Colonic mucosa (tissue), 4 donors: Measurements from ENCODE around the gene POLR2B. TPM values are rescaled to one million over a fixed set of nuclear protein-coding genes. Genes with fewer than 3 reads are reported as not detected.

Experiments used
- DNase-seq: peaks from one replicate; pipeline ENCODE4 v3.0.0-alpha.2; 2020
- H3K27ac ChIP-seq: fragments of 200-600 bp; one replicate; pipeline ENCODE4 v1.8.0; 2021
- H3K27me3 ChIP-seq: fragments of 200-600 bp; one replicate; pipeline ENCODE4 v1.8.0; 2021
- H3K36me3 ChIP-seq: fragments of 200-600 bp; one replicate; pipeline ENCODE4 v1.8.0; 2021
- H3K4me1 ChIP-seq: fragments of 200-600 bp; one replicate; pipeline ENCODE4 v1.8.0; 2021; ENCODE audit warnings: mild to moderate bottlenecking
- H3K4me3 ChIP-seq: fragments of 200-600 bp; one replicate; pipeline ENCODE4 v1.8.0; 2021
- H3K9ac ChIP-seq, 2 donors: one replicate each; pipeline ENCODE4 v1.7.0; 2013; ENCODE audit warnings: control low read depth in 2 of 2, low read depth in 2 of 2, low read length in 2 of 2
- H3K9me3 ChIP-seq: fragments of 200-600 bp; one replicate; pipeline ENCODE4 v1.8.0; 2021
- intact Hi-C: fragments of 100-400 bp; cut with DNase I; formaldehyde crosslinking; loops from one replicate; pipeline ENCODE4 v1.14.1; 2022
- total RNA-seq, 2 donors: library from RNA; stranded (reverse); fragmentation: NEBNext Ultra II Directional in 1 of 2; extraction: Animal tissue kit (Norgen Biotek cat#: 25700) in 1 of 2; gene quantifications; one replicate each; pipeline ENCODE4 v1.2.1, GENCODE V29; 2021
- TF ChIP-seq, protein P1 (sequence below): fragments of 200-600 bp; IDR thresholded peaks from one replicate; pipeline ENCODE4 v1.8.0; 2022; ENCODE audit warnings: antibody characterized with exemption, mild to moderate bottlenecking
- donor health status: healthy.
- donor health status: DM: no; HTN: no; CAD: no.
- donor health status: DM: no; HTN: no; CAD: no.

Gene POLR2B
- total RNA-seq, 2 donors from 2014 or later = 70.2 to 79.3 TPM

- intact Hi-C loops = no loop called here
- TF ChIP-seq, protein P1, sequence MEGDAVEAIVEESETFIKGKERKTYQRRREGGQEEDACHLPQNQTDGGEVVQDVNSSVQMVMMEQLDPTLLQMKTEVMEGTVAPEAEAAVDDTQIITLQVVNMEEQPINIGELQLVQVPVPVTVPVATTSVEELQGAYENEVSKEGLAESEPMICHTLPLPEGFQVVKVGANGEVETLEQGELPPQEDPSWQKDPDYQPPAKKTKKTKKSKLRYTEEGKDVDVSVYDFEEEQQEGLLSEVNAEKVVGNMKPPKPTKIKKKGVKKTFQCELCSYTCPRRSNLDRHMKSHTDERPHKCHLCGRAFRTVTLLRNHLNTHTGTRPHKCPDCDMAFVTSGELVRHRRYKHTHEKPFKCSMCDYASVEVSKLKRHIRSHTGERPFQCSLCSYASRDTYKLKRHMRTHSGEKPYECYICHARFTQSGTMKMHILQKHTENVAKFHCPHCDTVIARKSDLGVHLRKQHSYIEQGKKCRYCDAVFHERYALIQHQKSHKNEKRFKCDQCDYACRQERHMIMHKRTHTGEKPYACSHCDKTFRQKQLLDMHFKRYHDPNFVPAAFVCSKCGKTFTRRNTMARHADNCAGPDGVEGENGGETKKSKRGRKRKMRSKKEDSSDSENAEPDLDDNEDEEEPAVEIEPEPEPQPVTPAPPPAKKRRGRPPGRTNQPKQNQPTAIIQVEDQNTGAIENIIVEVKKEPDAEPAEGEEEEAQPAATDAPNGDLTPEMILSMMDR = no peak
- Histone ChIP-seq H3K27ac (no peak overlapping the region), H3K4me3 (no peak overlapping the region), H3K9me3 (no peaks in the 10 kb centered on the region), H3K9ac (no peak overlapping the region), H3K4me1 (no peaks in the 10 kb centered on the region), H3K36me3 (peaks cover 17% of the 10 kb centered on the region), H3K27me3 (no peaks in the 10 kb centered on the region)
- no peak for DNase-seq
Measured at GRCh38 chr4:57013543-57014120, 34.9 kb downstream of the POLR2B start.

DNA sequence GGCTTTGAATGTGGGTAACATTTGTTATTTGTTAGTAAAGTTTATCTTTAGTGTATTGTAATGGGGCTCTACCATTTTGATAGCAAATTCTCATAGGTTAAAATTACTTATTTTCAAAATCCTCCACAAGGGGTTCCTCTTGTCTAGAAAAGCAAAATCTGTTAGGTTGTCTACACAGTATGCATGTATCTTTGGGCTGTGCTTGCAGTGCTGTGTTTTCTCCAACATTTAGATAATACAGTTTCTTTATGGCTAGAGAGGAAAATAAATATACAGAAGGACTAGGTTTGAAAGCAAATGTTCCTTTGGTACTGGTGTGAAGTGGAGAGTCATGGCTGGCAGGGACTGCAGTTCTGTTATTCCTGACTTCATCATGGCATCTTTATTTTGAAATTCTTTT lies 40.3 kb downstream of the POLR2B start:
- H3K9ac ChIP-seq = no peak overlapping the region
- TF ChIP-seq, protein P1 = no peak

DNA sequence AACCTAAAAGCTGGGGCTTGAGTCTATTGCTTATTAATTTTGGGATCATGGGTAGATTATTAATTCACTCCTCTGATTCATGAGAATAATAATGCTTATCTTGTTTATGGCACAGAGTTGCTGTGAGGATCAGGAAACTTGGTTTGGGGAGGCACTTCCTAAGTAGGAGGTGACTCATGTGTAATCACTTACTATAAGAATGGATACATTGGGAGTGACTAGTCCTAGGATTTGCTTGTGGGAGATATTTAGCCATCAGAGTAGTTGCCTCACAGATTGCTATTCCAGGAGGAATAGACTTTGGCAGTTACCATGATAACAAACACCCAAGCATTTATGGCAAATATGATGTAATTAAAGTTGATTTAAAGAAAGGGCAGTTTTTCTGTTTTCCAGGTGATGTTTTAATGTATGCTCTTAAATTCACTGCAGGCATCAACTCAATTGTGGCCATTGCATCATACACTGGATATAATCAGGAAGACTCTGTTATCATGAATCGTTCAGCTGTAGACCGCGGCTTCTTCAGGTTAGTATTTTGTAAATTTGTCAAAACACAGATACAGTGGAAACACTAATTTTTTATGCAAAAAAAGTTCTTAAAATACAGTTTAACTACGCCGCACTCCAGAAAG lies 41.9 kb downstream of the POLR2B start:
- no peak overlapping the region for H3K9ac ChIP-seq
- H3K9me3 ChIP-seq = no peaks in the 10 kb centered on the region
- no peaks in the 10 kb centered on the region for H3K4me1 ChIP-seq
- H3K36me3 ChIP-seq = peaks cover 41% of the 10 kb centered on the region
- TF ChIP-seq, protein P1 = no peak
- H3K4me3 ChIP-seq = no peak overlapping the region
- no peak overlapping the region for H3K27ac ChIP-seq
- DNase-seq = no peak
- H3K27me3 ChIP-seq = no peaks in the 10 kb centered on the region
- intact Hi-C loops = no loop called here

More for the DNA sequence above, 40.3 kb downstream of the POLR2B start:
- peaks cover 40% of the 10 kb centered on the region for H3K36me3 ChIP-seq
- no peak overlapping the region for H3K4me3 ChIP-seq
- no peak for DNase-seq
- H3K27ac ChIP-seq = no peak overlapping the region
- intact Hi-C loops = no loop called here
- H3K9me3 ChIP-seq = no peaks in the 10 kb centered on the region
- H3K4me1 ChIP-seq = no peaks in the 10 kb centered on the region
- no peaks in the 10 kb centered on the region for H3K27me3 ChIP-seq

DNA sequence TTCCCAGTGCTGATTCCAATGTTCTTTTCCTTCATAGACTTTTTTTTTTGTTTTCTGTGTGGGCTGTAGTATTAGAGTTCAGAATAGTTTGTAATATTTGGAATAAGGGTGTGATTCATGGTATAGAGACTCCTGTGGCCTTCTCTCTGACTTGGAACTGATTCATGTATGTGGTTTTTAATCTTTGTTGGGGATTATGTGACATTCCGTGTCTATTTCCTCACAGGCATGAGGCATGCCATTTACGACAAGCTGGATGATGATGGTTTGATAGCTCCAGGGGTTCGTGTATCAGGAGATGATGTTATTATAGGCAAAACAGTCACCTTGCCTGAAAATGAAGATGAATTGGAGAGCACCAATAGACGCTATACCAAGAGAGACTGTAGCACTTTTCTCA lies 44.4 kb downstream of the POLR2B start:
- TF ChIP-seq, protein P1 = no peak
- intact Hi-C loops = no loop called here
- Histone ChIP-seq H3K27me3 (no peaks in the 10 kb centered on the region), H3K4me3 (no peak overlapping the region), H3K9ac (no peak overlapping the region), H3K36me3 (peaks cover 24% of the 10 kb centered on the region), H3K4me1 (no peaks in the 10 kb centered on the region), H3K27ac (no peak overlapping the region), H3K9me3 (no peaks in the 10 kb centered on the region)
- no peak for DNase-seq

DNA sequence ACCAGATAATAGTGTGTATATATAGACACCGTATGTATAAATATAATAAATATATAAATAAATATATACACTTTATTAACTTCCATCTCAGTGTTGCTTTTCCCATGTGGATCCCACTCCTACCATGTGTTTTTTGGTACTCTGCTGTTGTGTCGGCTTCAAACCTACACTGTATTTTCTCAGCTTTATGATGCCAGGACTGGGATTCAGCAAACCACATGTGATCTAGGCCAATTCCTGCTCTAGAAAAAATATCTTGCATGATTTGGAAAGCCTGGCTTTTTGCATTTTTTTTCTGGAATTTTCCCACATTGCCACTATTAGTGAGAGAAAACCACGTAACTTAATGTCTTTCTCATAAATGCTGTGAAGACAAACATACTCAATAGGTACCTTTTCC lies 55.8 kb downstream of the POLR2B start:
- no peaks in the 10 kb centered on the region for H3K4me1 ChIP-seq
- no peaks in the 10 kb centered on the region for H3K9me3 ChIP-seq
- no peaks in the 10 kb centered on the region for H3K36me3 ChIP-seq
- DNase-seq = no peak
- intact Hi-C loops = no loop called here
- H3K9ac ChIP-seq = no peak overlapping the region
- no peak overlapping the region for H3K4me3 ChIP-seq
- H3K27me3 ChIP-seq = no peaks in the 10 kb centered on the region
- TF ChIP-seq, protein P1 = no peak
- H3K27ac ChIP-seq = no peak overlapping the region
